ENCODE measurements around the gene AGAP1.
A peak's percentile ranks its signal among the peaks of the same experiment; 100 is the strongest.

The AGAP1 gene

DNA sequence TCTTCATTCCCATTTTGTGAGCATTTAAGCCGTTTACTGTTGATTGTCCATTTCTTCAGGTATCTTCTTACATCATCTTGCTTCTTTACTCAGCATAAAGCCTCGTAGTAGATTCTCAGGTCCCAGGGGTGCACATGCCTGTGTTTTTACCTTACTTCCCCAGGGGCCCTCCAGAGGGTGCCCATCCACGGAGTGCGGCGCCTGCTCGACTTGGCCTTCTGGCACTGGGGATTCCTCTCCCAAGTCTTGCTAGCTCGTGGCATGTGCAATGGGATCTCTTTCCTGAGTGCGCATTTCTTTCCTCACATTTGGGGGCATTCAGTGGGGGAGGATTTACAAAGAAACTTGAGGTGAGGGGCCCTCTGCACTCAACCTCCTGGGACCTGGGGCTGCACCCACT lies 148.1 kb downstream of the AGAP1 start:
- DNase-seq = no peak

DNA sequence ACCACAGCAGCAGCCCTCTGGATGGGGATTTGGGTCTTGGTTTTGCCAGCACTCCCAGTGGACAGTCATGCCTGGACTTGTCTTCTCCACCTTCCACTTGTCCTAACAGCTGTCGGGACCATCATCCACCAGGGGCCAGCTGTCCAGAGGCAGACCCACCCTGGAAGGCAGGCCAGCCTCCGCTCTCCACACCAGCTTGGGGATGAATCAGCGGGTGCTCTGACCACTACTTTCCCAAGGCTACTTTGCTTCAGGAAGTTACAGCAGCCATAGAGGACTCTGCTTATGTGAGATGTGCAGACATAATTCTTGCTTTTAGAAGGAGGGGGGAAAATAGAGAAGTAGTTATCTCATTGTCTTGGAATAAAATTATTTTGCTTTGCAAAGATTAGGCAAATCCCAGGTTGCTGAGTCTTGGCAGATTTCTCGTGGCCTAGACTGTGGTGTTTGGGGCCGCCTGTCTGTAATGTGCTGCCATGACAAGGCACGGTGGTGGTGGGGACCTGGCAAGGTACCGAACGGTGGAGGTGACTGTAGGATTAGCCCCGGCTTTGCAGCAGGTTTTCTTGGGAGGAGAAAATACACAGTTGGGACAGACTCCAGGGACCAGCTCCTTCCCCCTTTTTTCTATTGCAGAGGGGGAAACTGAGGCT lies 148.7 kb downstream of the AGAP1 start:
- no peak for DNase-seq

DNA sequence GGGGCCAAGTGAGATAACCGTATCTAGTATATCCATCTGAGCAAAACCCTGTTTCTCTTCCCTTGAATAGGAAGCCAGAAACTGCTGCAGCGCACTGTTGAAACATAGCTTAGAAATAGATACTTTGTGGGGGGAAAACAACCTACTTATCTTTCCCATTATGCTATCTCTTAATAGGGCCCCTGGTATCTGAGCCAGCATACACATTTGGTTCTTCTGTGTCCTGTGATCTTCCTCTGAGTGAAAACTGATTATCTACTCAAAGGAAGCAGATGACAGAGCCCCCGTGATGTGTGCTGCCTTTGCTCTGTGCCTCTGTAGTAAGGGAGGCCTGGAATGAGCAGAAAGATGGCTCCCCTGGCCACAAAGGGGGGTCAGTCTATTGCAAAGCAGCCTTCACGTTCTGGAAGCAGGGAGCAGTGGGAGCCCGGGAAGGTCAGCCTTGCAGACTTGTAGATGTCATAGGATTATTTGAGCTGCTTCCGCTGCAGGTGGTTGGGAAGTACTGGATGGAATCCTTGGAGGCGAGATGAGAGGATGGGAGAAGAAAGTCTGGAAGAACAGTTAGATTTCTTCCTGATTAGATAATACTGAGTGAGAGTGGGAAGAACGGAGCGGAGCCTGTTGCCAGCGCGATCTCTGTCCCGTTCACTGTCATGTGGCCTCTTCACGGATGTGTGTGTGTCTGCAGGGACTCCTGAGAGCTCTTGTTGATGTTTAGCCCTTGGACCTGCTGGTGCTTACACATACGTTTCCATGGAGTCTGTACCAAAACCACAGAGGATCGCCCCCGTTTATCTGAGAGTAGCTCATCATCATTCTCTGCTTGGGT lies 150.1 kb downstream of the AGAP1 start:
- peak; percentile 36 for DNase-seq

DNA sequence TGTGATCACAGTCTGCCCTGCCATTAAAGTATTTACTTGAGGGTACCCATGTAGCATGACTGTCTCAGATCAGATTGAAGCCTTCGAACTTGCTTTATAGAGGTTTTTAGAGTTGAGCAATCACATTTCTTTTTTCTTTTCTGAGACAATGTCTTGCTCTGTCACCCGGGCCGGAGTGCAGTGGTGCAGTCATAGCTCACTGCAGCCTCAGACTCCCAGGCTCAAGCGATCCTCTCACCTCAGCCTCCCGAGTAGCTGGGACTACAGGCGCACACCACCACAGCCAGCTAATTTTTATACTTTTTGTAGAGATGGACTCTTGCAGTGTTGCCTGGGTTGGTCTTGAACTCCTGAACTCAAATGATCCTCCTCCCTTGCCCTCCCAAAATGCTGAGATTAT lies 153.4 kb downstream of the AGAP1 start:
- no peak for DNase-seq

DNA sequence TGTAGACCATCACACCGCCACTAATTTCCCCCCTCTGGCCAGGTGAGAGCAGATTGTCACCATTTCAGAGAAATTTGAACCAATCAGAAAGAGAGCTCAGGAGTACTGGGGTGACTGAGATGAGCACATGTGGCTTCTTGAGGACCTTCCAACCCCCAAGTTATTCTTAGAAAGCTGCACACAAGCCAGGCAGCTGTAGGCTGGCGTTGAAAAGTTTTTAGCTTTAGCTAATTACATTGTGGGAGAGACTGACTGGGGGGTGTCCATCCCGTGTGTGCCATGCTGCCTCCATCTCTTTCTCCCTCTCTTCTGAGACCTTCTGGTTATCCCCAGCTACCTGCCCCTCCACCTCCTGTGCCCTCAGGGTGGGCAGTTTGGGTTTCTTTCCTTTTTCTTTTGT lies 154.0 kb downstream of the AGAP1 start:
- no peak for DNase-seq

DNA sequence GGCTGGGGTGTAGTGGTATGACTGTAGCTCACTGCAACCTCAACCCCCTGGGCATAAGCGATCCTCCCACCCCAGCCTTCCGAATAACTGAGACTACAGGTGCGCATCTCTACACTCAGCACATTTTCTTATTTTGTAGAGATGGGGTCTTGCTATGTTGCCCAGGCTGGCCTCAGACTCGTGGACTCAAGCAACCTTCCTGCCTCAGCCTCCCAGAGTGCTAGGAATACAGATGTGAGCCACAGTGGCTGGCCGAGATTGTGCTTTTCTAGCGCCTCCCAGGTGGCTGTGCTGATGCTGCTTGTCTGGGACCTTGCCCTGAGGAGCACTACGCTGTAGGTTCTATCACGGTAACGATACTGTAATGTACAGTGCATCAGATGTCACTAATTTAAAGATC lies 155.6 kb downstream of the AGAP1 start:
- no peak for DNase-seq

DNA sequence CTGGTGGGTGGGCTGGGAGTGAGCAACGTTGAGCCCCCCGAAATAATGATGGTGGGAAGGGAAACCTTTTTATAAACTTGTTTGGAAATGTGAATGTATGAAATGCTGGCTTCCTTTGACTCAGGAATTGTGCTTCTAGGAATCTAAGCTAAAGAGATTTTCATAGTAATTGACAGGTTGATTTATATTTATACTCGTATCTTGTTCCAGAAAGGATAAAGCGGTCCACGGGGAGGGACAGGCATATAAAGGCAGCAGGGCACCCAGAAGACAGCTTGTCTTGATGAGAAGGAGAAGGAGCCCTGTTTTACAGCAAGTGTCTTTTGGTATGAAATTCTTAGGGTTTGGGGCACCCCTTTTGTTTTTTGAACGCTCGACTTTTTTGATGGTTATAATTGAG lies 157.8 kb downstream of the AGAP1 start:
- no peak for DNase-seq

DNA sequence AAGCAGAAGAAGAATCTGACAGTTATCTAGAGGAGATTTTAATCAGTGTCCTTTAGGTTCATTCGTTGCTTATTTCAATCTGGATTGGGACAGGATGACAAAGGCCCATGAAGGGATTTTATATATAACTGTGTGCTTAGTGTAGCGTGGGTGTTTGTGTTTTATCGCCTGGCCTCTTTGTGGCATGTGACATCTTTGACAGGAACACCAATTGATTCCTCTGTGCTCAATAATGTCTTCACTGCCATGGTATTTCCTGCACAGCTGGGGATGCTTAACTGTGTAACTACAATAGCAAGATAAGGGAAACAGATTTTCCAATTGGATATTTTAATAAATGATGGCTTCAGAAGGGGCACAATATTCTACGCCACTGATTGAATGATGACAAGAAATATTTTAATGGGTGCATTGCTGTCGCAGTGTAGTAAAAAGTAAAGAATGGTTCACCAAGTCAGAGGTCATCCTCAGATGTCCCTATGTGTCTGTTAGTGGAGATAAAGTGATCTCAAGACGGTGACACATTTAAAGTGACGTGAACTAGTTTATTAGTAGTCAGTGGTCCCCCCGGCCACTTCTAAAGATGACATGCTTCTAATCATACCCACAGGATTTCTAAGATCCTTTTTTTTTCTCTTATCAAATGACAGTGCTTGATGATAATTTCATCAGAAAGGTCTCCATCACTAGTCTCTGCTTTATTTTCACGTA lies 160.4 kb downstream of the AGAP1 start:
- no peak for DNase-seq

DNA sequence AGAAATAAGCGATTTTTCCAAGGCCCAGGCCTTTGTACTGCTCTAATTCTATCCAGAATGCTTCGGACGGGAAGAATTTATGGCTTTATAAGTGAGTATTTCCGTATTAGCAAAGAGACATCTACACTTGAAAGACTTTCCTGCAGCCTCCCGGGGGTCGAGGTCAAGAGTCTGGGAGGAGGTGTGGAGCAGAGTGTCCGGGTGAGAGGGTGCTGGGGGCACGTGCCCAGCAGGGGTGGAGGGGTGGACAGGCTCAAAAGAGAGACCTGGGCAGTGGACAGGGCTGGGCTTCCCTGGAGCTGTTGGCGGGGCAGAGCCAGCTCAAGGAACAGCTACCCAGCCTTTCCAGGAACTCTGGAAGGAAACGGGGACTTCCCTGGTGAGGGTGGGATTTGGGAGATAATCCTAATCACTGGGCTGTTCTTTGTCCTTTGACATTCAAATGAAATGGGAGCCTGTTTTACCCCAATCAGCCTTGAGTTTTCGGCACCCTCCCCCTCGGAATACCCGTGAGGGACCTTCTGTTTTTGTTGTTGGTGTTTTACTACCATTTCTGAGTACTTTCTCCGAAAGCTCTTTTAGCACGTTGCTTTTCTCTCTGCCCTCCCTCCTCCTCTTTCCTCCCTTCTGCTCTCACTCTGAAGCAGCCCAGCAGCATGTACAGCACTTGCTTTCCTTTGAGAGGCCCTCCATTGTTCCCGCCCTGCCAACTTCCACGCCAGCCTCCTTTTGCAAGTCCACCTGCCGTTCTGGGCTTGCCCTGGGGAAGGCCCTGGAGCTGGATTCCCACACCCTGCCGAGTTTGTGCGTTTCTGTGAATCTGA lies 164.7 kb downstream of the AGAP1 start:
- DNase-seq = peak; percentile 54

DNA sequence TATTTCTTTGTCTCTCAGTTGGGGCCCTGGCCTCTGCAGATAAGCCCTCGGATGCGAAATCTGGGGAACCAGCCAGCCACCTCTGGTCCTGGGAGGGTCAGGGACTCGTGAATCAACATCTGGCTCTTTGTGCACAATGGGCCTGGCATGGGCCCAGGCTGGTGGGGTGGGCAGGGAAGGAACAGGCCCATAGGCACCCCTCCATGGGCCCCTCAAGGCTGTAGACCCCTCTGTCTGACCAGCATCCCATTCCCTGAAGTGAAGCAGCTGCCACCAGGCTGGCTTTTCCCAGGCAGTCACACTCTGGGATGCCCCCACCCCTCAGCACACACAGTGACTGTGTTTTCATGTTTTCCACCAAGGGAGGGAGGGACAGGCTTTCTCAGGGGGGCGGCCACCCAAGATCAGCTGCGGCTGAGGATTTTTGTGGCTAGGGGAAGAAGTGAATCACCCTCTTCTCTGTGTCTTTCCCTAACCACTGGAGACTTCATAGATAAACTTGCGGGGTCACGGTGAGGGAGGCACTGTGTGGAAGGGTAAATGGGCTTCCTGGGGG lies 166.0 kb downstream of the AGAP1 start:
- DNase-seq = no peak

DNA sequence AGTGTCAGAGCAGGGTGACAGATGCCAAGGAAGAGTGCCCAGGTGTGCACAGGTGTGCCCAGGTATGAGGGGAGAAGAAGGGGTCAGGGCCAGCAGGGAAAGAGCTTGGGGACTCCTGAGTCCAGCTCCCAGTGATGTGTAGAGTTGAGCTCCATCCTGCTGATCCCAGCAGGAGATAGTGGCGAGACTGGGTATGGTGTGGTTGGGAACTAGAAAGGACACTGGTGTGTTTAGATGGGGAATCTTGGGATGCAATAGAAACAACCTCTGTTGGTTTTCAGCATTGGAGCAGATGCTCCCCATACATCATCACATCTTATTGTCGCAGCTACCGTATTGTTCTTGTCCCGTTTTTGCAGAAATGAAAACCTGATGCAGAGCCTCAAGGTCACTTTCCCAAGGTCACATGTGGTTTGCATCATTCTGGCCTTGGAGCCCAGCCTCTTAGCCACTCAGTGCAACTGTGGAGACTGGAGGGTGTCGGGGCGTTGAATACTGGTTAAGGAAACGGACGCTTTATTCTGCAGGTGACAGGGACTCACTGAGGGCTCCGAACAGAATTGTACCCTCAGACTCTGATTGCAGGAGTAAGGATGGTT lies 166.7 kb downstream of the AGAP1 start:
- DNase-seq = no peak

DNA sequence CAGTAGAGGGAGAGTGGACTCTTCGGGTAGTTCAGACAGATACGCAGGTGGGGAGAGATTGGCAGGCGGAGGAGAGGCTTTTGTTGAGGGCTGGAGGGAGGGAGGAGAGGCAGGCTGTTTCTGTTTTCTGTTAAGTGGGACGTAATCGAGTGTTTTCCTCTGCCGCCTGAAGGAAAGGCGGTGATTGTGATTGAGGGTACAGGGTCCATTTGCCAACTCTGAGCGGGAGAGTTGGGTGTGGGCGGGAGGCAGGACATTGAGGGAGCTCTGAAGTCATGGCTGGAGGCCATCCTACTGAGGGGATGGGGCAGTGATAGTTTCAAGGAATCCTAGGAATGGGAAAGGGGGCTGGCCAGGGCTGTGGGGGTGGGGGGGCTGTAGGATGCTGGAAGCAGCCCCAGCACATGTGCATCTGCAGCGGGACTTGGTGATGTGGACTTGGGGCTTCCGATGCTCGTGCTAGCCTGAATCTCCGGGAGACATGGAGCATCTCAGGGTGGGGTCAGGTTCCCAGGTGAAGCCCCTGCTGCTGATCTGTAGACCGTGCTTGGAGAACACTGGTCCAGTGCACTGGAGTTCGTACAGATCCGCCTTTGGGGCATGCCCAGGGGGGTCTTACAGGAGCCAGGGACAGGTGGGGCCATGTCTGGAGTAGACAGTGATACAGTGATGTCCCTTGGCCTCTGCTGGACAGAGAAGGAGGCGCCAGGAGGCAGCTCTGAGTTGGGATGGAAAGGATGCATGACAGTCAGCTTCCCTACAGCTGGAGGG lies 167.5 kb downstream of the AGAP1 start:
- peak; percentile 89 for DNase-seq

DNA sequence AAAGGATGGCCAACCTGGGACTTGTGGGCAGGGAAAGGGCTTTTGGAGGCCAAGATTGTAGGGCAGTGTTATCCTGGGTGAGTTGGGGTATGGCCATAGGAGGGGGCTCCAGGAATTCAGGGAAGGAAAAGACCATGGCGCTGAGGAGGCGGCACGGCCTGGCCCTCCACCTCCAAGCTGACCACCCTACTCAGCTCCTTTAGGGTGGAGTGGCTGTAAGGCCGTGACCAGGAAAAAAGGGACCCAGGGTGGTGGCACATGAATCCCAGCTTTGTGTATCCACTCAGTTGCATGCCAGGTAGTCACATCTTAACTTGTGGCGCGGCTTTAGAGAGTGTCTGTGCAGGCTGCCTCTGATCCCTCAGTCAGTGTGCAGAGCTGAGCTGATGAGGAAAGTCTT lies 168.1 kb downstream of the AGAP1 start:
- DNase-seq = no peak

DNA sequence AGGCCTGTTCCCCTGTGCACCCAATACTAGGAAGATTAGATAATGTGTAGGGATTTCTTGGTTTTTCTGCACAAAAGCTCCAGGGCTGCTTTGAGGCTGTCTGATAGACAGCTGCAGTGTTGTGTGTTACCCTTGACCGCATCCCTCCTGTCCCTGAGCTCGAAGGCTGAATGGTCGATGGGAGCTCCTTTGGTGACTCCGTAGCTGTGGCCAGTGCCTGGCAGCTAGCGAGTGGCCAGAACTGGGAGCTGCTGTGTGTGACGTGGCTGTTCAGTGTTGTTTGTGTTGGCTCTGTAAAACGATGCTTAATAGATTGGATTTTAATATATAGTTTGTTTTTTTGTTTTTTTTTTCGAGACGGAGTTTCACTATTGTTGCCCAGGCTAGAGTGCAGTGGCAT lies 170.0 kb downstream of the AGAP1 start:
- DNase-seq = no peak

DNA sequence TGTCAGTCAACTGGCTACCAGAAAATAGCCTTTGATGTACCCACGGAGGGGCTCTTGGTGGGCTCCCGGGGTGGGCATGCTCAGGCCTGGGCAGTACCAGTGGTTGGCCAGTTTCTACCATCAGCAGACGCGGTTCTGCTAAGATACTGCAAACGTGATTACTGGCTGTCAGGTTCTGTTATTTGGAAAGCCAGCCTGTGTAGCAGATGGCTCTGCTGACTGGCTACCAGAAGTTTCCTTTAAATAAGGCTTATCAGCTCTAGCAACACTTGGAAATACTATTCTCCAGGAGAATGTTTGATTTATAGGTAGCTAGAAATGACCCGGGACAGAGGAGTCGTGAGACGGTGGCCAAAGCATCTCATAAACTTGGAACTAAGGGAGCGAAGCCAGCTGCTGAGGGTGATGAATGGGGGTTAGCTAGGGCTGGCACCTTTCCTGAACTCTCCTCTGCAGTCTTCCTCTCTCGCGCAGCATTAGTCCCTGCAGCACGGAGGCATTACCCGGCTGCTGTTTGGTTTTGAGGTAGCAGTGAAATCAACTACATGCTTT lies 171.9 kb downstream of the AGAP1 start:
- no peak for DNase-seq

DNA sequence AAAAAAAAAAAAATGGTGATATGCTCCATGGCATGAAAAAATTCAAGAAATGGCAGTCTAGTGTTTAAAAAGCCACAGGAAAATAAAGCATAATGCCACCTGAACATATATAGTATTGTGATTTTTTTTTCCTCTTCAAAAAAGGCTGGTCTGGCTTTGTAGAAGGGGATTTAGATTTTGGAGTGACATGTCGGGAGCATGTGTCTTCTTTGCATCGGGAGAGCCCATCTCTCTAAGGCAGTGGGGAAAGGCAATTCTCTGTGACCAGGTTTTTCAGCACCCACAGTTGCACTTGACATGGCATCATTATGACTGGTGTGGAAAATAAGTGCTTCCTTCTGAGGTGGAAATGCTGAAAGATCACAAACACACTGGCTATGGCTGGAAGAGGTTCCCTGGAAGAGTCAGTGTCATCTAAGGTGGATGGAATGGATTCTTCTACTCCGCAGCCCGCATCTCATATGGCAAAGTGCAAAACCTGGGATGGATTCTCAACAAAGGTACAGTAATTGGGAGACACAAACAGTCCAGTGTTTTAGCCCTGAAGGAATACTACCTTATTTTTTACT lies 172.5 kb downstream of the AGAP1 start:
- peak; percentile 72 for DNase-seq

DNA sequence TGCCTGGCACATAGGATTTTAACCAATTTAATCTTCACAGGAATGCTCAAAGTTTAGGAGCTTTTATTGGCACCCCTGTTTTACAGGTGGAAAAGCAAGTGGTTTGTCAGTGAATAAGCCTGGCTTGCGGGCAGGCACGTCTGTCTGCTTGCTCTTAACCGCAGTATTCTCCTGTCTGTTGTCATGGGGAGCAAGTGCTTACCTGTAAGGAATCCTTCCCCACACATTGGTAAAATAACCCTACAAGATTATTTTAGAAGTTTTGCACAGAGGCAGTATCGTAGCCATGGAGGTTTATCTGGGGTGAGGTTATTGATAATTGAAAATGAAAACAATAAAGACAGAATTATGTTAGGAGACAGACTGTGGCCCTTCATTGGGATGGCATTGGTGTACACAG lies 174.9 kb downstream of the AGAP1 start:
- no peak for DNase-seq

DNA sequence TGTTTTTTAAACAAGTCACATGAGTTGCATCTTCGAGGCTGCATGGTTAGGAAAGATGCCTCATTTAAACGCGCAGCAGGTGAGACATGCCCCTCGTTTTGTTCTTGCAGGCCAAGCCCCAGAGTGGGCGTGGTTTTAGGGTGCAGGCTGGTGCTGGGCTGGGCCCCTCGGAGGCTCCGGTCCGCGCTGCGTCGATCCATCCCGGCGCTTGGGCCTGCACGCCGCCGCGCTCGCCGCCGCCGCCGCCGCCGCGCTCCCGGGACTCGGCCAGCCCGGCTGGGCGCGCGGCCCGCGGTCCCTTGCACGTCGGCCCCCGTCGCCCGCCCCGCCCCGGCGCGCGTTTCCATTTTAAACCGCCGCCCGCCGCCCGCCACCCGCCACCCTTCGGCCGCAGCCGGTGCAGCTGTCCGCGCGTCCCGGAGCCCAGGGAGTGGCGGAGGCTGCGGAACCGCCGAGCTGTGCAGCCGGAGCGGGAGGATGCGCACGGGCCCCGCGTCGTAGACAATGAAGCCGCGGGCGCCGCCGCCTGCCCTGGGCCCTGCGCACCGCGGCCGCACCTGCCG lies 175.5 kb downstream of the AGAP1 start:
- peak; percentile 57 for DNase-seq

DNA sequence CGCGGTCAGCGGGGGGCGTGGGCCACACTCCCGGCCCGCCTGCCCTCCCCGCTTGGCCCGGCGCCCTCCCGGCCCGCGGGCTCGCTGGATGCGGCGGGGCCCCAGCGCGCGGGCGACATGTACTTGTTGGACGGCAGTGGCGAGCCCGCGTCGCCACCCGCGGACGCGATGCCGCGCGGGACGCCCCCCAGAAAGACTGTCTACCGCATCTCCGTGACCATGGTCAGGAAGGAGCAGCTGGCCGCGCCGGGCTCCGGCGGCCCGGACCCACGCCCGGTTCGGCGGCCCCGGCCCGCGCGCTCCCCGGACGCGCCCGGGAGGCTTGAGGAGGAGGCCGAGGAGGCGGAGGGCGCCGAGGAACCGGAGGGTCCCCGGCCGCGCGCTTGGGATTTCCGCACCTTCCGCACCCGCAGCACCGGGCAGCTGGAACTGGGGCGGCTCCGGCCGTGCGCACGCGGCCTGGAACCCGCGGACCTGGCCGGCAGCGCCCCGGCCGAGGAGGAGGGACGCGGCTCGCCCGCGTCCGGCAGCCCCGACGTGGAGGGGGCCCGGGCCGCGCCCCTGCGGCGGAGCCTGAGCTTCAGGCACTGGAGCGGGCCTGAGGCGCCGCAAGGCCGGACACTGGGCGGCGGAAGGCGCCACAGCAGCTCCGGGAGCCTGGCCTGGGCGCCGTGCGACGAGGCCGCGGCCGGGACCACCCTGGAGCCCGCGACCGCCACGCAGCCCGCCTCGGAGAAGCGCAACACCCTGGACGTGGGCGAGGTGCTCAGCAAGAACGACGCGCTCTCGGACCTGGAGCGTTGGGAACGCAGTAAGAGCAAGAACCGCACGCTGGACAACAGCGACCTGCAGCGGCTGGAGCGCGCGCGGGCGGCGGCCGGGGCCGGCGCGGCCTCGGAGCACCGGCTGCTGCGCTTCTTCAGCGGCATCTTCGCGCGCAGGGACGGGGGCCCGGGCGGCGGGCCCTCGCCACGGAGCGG lies 176.4 kb downstream of the AGAP1 start:
- DNase-seq = peak; percentile 14

All from NCI-H2227 treated with DMSO at 0.1 percent for 48 hours (cell line).